K562 (cell line): ENCODE measurements around the gene PPP1R10. TPM values are rescaled to one million over a fixed set of nuclear protein-coding genes. Genes with fewer than 3 reads are reported as not detected.

Experiments
- ATAC-seq: fragments of 200-7000 bp; cut with Tn5 transposase; 3 replicates; pipeline ENCODE4 v1.9.1; 2020; ENCODE audit warnings: moderate library complexity
- BruUV-seq: library from RNA; stranded (reverse); fragments of 400-500 nt; replicated peaks from 2 replicates; lab custom pipeline; 2021; lab: Mats Ljungman, UMichigan
- CTCF ChIA-PET: fragments of 300-600 bp; formaldehyde crosslinking; extraction: SDS; loops from one replicate; lab custom pipeline; 2021; ENCODE audit warnings: low intra/inter-chr PET ratio; lab: Yijun Ruan, JAX
- POLR2A ChIA-PET: fragments of 300-600, 350-650 bp; sonication (Branson Sonifier 250); formaldehyde crosslinking; extraction: SDS; loops from one replicate; lab custom pipeline; 2021; ENCODE audit warnings: antibody characterized with exemption, inconsistent platforms; lab: Yijun Ruan, JAX
- DNase-seq, 4 experiments: peaks; one replicate each; pipeline versions ENCODE4 v3.0.0 to v3.0.0-alpha.2; 2011 to 2018; ENCODE audit warnings: low spot score in 3 of 4, mixed read lengths in 3 of 4; ENCODE audit errors: extremely low read depth in 1 of 4
- FAIRE-seq: peaks from 2 replicates; lab custom pipeline; 2011; peaks lifted over from hg19 to GRCh38; lab: Jason Lieb, UNC
- H2AFZ ChIP-seq: 2 replicates; pipeline ENCODE4 v1.6.0; 2011; ENCODE audit warnings: low read depth, low read length, control low read depth, inconsistent platforms
- H3K27ac ChIP-seq: fragments of 200-600 bp; 3 replicates; pipeline ENCODE4 v1.8.0; 2011; ENCODE audit warnings: low read depth, mild to moderate bottlenecking, control low read depth, inconsistent platforms, low read length, moderate library complexity, mixed read lengths; ENCODE audit errors: extremely low read depth
- H3K27me3 ChIP-seq, 2 experiments: fragments of 300-600 bp in 1 of 2; 2 replicates in 1 of 2; 3 replicates in 1 of 2; pipeline versions ENCODE4 v1.6.0 to v1.8.0; 2011; ENCODE audit warnings: inconsistent platforms in 2 of 2, low read length in 2 of 2, mild to moderate bottlenecking in 1 of 2, mixed read lengths in 1 of 2, moderate library complexity in 1 of 2; ENCODE audit not compliant: control insufficient read depth in 2 of 2, insufficient read depth in 2 of 2
- H3K36me3 ChIP-seq: fragments of 300-600 bp; 3 replicates; pipeline ENCODE4 v1.8.0; 2011; ENCODE audit warnings: mild to moderate bottlenecking, low read length, inconsistent platforms; ENCODE audit not compliant: control insufficient read depth, insufficient read depth
- H3K4me1 ChIP-seq, 2 experiments: fragments of 200-600 bp in 1 of 2; replicated peaks in 1 of 2; 2 replicates in 1 of 2; 3 replicates in 1 of 2; pipeline versions ENCODE4 v1.5.1 to v1.8.0; 2011; ENCODE audit warnings: inconsistent platforms in 2 of 2, low read length in 2 of 2, mild to moderate bottlenecking in 1 of 2, mixed read lengths in 1 of 2, moderate library complexity in 1 of 2; ENCODE audit not compliant: control insufficient read depth in 2 of 2, insufficient read depth in 2 of 2
- H3K4me2 ChIP-seq: 2 replicates; pipeline ENCODE4 v1.6.1; 2011; ENCODE audit warnings: low read length, control low read depth, inconsistent platforms, mixed read lengths; ENCODE audit not compliant: insufficient read depth
- H3K4me3 ChIP-seq: fragments of 200-600 bp; sonication (generic), shearing (Covaris generic); 2 replicates; pipeline ENCODE4 v1.5.1; 2016; ENCODE audit warnings: control low read depth, inconsistent platforms
- H3K79me2 ChIP-seq: fragments of 200-600 bp; 3 replicates; pipeline ENCODE4 v1.8.0; 2011; ENCODE audit warnings: low read length, inconsistent platforms; ENCODE audit not compliant: control insufficient read depth, insufficient read depth
- H3K9ac ChIP-seq, 2 experiments: 2 replicates each; pipeline versions ENCODE4 v1.6.0 to v1.6.1; 2011; ENCODE audit warnings: low read depth in 2 of 2, low read length in 2 of 2, control low read depth in 1 of 2, inconsistent platforms in 1 of 2, mild to moderate bottlenecking in 1 of 2, mixed read lengths in 1 of 2; ENCODE audit not compliant: insufficient read depth in 1 of 2
- H3K9me1 ChIP-seq: one replicate; pipeline ENCODE4 v1.6.0; 2011; ENCODE audit warnings: inconsistent platforms, mild to moderate bottlenecking, low read length, moderate library complexity; ENCODE audit not compliant: control insufficient read depth, insufficient read depth
- H3K9me3 ChIP-seq: replicated peaks from 2 replicates; pipeline ENCODE4 v1.5.1; 2011; ENCODE audit warnings: low read depth, low read length, inconsistent platforms; ENCODE audit not compliant: control insufficient read depth, insufficient read depth
- H4K20me1 ChIP-seq: replicated peaks from 2 replicates; pipeline ENCODE4 v1.6.1; 2011; ENCODE audit warnings: low read length, inconsistent platforms, mixed read lengths; ENCODE audit not compliant: control insufficient read depth, insufficient read depth
- C11orf30 ChIP-seq: fragments of 450-650 bp; IDR thresholded peaks from 2 replicates; pipeline ENCODE4 v1.6.1; 2016; ENCODE audit warnings: low read depth, mild to moderate bottlenecking
- EZH2 ChIP-seq: IDR thresholded peaks from 2 replicates; pipeline ENCODE4 v1.6.1; 2012; ENCODE audit warnings: low read depth, mild to moderate bottlenecking, inconsistent platforms, low read length, borderline replicate concordance
- JUN ChIP-seq, 2 experiments: sonication (generic) in 1 of 2; formaldehyde crosslinking in 1 of 2; IDR thresholded peaks; 2 replicates each; pipeline versions ENCODE4 v1.6.1 to v1.8.0; 2012 to 2022; ENCODE audit warnings: borderline replicate concordance in 2 of 2, mild to moderate bottlenecking in 2 of 2, improper control_type of control experiment in 1 of 2, low read depth in 1 of 2, low read length in 1 of 2, missing genetic modification reagents in 1 of 2
- MED1 ChIP-seq: sonication (generic); formaldehyde crosslinking; IDR thresholded peaks from 2 replicates; pipeline ENCODE4 v1.8.1; 2023; ENCODE audit warnings: missing genetic modification reagents, borderline replicate concordance
- PHB2 ChIP-seq: fragments of 450-650 bp; IDR thresholded peaks from 2 replicates; pipeline ENCODE4 v1.6.1; 2017; ENCODE audit warnings: low read depth
- POLR2B ChIP-seq: fragments of 450-650 bp; IDR thresholded peaks from 2 replicates; pipeline ENCODE4 v1.6.1; 2018; ENCODE audit warnings: low read depth; ENCODE audit not compliant: partially characterized antibody
- RUNX1 ChIP-seq: sonication (generic); IDR thresholded peaks from 2 replicates; pipeline ENCODE4 v1.6.1; 2016; ENCODE audit warnings: antibody characterized with exemption, low read depth
- SMC3 ChIP-seq: conservative IDR thresholded peaks from 2 replicates; pipeline ENCODE4 v1.6.1; 2011; ENCODE audit warnings: low read depth, low read length, improper control_type of control experiment; ENCODE audit not compliant: insufficient read depth
- SRSF3 ChIP-seq: fragments of 200-400 bp; formaldehyde crosslinking; IDR thresholded peaks from 2 replicates; pipeline ENCODE4 v1.6.1; 2016; ENCODE audit warnings: mild to moderate bottlenecking, low read length, moderate library complexity; ENCODE audit not compliant: insufficient read depth
- ZBTB11 ChIP-seq, 3 experiments: fragments of 200-800 bp in 1 of 3; fragments of 250-450 bp in 1 of 3; fragments of 450-650 bp in 1 of 3; sonication (Bioruptor Pico) in 1 of 3; sonication (Bioruptor generic) in 1 of 3; formaldehyde crosslinking in 1 of 3; IDR thresholded peaks; 2 replicates each; pipeline versions ENCODE4 v1.6.1 to v1.8.0; 2016 to 2022; ENCODE audit warnings: mild to moderate bottlenecking in 2 of 3, missing genetic modification characterization in 2 of 3, missing compliant biosample characterization in 1 of 3, moderate library complexity in 1 of 3
- ZNF316 ChIP-seq: fragments of 450-650 bp; IDR thresholded peaks from 2 replicates; pipeline ENCODE4 v1.6.1; 2016
- WGBS: fragments of 100-300 bp; shearing (Covaris generic); methylation state at CpG from one replicate; pipeline ENCODE4 v1.1.6; 2016; ENCODE audit warnings: low coverage, mixed read lengths; ENCODE audit not compliant: insufficient coverage; ENCODE audit errors: missing lambda C conversion rate; 5-methylcytosine and 5-hydroxymethylcytosine counted together
- in situ Hi-C: fragments of 300-500 bp; cut with MboI; formaldehyde crosslinking; loops from 4 replicates; pipeline ENCODE4 v1.15.0; 2018; ENCODE audit warnings: inconsistent platforms, mixed read lengths
- intact Hi-C: fragments of 100-400 bp; cut with micrococcal nuclease; formaldehyde crosslinking; loops from 2 replicates; pipeline ENCODE4 v1.14.2; 2022
- polyA plus RNA-seq, 8 experiments: library from polyadenylated mRNA; depleted of rRNA in 4 of 8; stranded (reverse) in 5 of 8; unstranded in 3 of 8; fragments of >200 nt; fragmentation: Nextera tagmentation in 2 of 8; fragmentation: Illumina TruSeq in 1 of 8; extraction: Ambion mirVana in 2 of 8; extraction: Trizol in 1 of 8; gene quantifications; 2 replicates each; pipeline versions ENCODE4 v1.2.1 to v1.2.3, GENCODE V29; 2011 to 2014; ENCODE audit warnings: inconsistent platforms in 1 of 8, missing spikeins in 1 of 8
- total RNA-seq, 7 experiments: library from RNA; depleted of rRNA in 6 of 7; stranded (reverse); fragments of >200 nt in 6 of 7; fragmentation: Illumina TruSeq in 2 of 7; extraction: Trizol in 2 of 7; gene quantifications; 2 replicates each; pipeline versions ENCODE4 v1.2.1 to v1.2.3, GENCODE V29; 2011 to 2021; ENCODE audit warnings: low replicate concordance in 1 of 7
- TF ChIP-seq, protein P1 (sequence below): fragments of 450-650 bp; formaldehyde crosslinking; IDR thresholded peaks from 2 replicates; pipeline ENCODE4 v1.4.0; 2022; ENCODE audit warnings: missing genetic modification characterization
- TF ChIP-seq, protein P2 (sequence below): IDR thresholded peaks from 2 replicates; pipeline ENCODE4 v1.6.1; 2011; ENCODE audit warnings: borderline replicate concordance, low read depth, mild to moderate bottlenecking, moderate library complexity, low read length; ENCODE audit not compliant: insufficient read depth, poor library complexity, severe bottlenecking

Gene PPP1R10
- total and polyA plus RNA-seq, 9 of the 15 experiments (the other 6 are each of a cell fraction or from before 2014, with no cell fraction given): 14.1 to 65.5 (median 32.6) TPM

DNA sequence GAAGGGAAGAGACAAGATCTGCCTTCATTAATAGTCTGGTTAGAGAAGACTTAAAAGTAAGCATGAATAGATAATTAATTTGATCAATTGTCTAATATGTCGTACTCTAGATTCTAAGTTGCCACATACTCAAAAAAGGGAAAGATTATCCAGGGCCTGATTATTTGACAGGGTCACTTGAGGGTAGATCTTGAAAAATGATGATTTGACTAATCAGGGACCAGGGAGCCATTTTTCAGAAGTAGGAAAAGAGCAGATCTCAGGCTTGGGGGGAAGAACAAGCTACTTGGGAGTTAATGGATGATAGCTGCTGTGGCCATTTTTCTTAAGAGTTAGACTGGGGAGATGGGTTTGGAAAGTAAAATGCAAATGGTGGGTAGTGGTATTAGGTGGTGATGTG, 24.8 kb downstream of the PPP1R10 start:
- ATAC-seq (no peak), DNase-seq (no peak), FAIRE-seq (no peak)
- peaks cover 85% of the 10 kb centered on the region for H3K36me3 ChIP-seq
- peaks cover 5% of the 10 kb centered on the region; the same call in 1 of the 2 replicates for H4K20me1 ChIP-seq
- H3K27me3 ChIP-seq: no peaks in the 10 kb centered on the region
- intact Hi-C loops: no loop called here
- no peak overlapping the region for H2AFZ ChIP-seq
- peaks cover 29% of the 10 kb centered on the region for H3K79me2 ChIP-seq
- no TSS peak for BruUV-seq
- ChIA-PET CTCF (no interaction called here), POLR2A (interaction anchor here (0.6 to 2.8 kb wide), 5 partner anchors 8 to 23 kb away, joined by 3 to 11 read pairs (median 5); no protein-coding TSS in a partner anchor)
- H3K4me2 ChIP-seq: no peak overlapping the region
- H3K4me3 ChIP-seq: no peak overlapping the region
- H3K9me1 ChIP-seq: peaks cover 5% of the 10 kb centered on the region
- no peaks in the 10 kb centered on the region for H3K9me3 ChIP-seq
- peaks cover 3 to 4% of the 10 kb centered on the region in 2 experiments; a peak in 3 of 5 replicates for H3K4me1 ChIP-seq
- in situ Hi-C loops: no loop called here
- H3K27ac ChIP-seq: no peak overlapping the region
- 100% methylated on average over 1 of the region's 1 CpG for WGBS
- no peak overlapping the region for H3K9ac ChIP-seq
- TF ChIP-seq SMC3: no peak
- TF ChIP-seq, protein P1, sequence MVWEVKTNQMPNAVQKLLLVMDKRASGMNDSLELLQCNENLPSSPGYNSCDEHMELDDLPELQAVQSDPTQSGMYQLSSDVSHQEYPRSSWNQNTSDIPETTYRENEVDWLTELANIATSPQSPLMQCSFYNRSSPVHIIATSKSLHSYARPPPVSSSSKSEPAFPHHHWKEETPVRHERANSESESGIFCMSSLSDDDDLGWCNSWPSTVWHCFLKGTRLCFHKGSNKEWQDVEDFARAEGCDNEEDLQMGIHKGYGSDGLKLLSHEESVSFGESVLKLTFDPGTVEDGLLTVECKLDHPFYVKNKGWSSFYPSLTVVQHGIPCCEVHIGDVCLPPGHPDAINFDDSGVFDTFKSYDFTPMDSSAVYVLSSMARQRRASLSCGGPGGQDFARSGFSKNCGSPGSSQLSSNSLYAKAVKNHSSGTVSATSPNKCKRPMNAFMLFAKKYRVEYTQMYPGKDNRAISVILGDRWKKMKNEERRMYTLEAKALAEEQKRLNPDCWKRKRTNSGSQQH (CRISPR knock-in tag): no peak
- TF ChIP-seq RUNX1: no peak
- TF ChIP-seq SRSF3: no peak
- no peak for TF ChIP-seq EZH2
- no peak for TF ChIP-seq PHB2
- peak; percentile 10 for TF ChIP-seq POLR2B
- TF ChIP-seq C11orf30: peak; percentile 50
- peak; percentile 73 for TF ChIP-seq ZNF316
- TF ChIP-seq JUN (IDR thresholded peaks at IDR 0.05; ENCODE audit: borderline replicate concordance, low read depth, low read length): no peak
- no peak for TF ChIP-seq JUN (CRISPR knock-in tag; IDR thresholded peaks at IDR 0.05; ENCODE audit: borderline replicate concordance)
- no peak for TF ChIP-seq ZBTB11 (CRISPR knock-in tag; IDR thresholded peaks at IDR 0.05)
- no peak for TF ChIP-seq MED1
- TF ChIP-seq, protein P2, sequence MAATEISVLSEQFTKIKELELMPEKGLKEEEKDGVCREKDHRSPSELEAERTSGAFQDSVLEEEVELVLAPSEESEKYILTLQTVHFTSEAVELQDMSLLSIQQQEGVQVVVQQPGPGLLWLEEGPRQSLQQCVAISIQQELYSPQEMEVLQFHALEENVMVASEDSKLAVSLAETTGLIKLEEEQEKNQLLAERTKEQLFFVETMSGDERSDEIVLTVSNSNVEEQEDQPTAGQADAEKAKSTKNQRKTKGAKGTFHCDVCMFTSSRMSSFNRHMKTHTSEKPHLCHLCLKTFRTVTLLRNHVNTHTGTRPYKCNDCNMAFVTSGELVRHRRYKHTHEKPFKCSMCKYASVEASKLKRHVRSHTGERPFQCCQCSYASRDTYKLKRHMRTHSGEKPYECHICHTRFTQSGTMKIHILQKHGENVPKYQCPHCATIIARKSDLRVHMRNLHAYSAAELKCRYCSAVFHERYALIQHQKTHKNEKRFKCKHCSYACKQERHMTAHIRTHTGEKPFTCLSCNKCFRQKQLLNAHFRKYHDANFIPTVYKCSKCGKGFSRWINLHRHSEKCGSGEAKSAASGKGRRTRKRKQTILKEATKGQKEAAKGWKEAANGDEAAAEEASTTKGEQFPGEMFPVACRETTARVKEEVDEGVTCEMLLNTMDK: no peak
